Psoas muscle (tissue), 8 donors: ENCODE results near the gene MOB1B. TPM values are rescaled to one million over a fixed set of nuclear protein-coding genes. Genes with fewer than 3 reads are reported as not detected.

Experiments
- ATAC-seq, 4 donors: fragments of 200-7000 bp; cut with Tn5 transposase; one replicate each; pipeline ENCODE4 v1.9.1; 2020; ENCODE audit warnings: moderate library complexity in 3 of 4, mild to moderate bottlenecking in 2 of 4
- DNase-seq, 2 donors: peaks; one replicate each; pipeline ENCODE4 v3.0.0-alpha.2; 2020
- H3K27ac ChIP-seq: fragments of 200-600 bp; one replicate; pipeline ENCODE4 v1.8.0; 2022
- H3K27me3 ChIP-seq, 3 donors: fragments of 200-600 bp in 1 of 3; one replicate each; pipeline versions ENCODE4 v1.6.1 to v1.8.0; 2013 to 2022; ENCODE audit warnings: low read length in 2 of 3, mild to moderate bottlenecking in 2 of 3, moderate library complexity in 1 of 3; ENCODE audit not compliant: insufficient read depth in 3 of 3
- H3K36me3 ChIP-seq, 2 donors: fragments of 200-600 bp in 1 of 2; one replicate each; pipeline versions ENCODE4 v1.6.1 to v1.8.0; 2013 to 2022; ENCODE audit warnings: low read depth in 1 of 2, mild to moderate bottlenecking in 1 of 2, moderate library complexity in 1 of 2; ENCODE audit not compliant: insufficient read depth in 1 of 2
- H3K4me1 ChIP-seq: fragments of 200-600 bp; one replicate; pipeline ENCODE4 v1.8.0; 2022
- H3K4me3 ChIP-seq: fragments of 200-600 bp; one replicate; pipeline ENCODE4 v1.8.0; 2022; ENCODE audit warnings: mild to moderate bottlenecking
- H3K9me3 ChIP-seq: fragments of 200-600 bp; one replicate; pipeline ENCODE4 v1.8.0; 2022
- WGBS, 3 donors: extraction: QIAGEN DNeasy Blood & Tissue Kit; methylation state at CpG; one replicate each; pipeline versions ENCODE4 v1.1.6 to v1.1.7; 2013; 5-methylcytosine and 5-hydroxymethylcytosine counted together
- intact Hi-C, 2 donors: fragments of 100-400 bp; cut with DNase I; formaldehyde crosslinking; loops; one replicate each; pipeline versions ENCODE4 v1.11.0 to v1.14.2; 2022
- polyA plus RNA-seq, 3 donors: library from polyadenylated mRNA; stranded (reverse); fragments of 200-250 nt; gene quantifications; one replicate each; pipeline ENCODE4 v1.2.3, GENCODE V29; 2013
- total RNA-seq, 4 donors: library from RNA; stranded (reverse); fragmentation: NEBNext Ultra II Directional in 2 of 4; extraction: Animal tissue kit (Norgen Biotek cat#: 25700) in 2 of 4; gene quantifications; one replicate each; pipeline versions ENCODE4 v1.2.1 to v1.2.4, GENCODE V29; 2021 to 2023
- TF ChIP-seq, protein P1 (sequence below): fragments of 200-600 bp; IDR thresholded peaks from one replicate; pipeline ENCODE4 v1.8.0; 2022; ENCODE audit warnings: antibody characterized with exemption
- donor health status: healthy with polysubstance abuse.
- donor health status: DM: no; HTN: no; CAD: no; lungs with moderate emphysema.
- donor health status: Bipolar disorder and iron deficiency.
- donor health status: healthy.
- donor health status: DM: yes; HTN: yes; CAD: no.
- donor health status: DM: no; HTN: no; CAD: no.
- donor health status: DM: no; HTN: no; CAD: no.
- donor health status: DM: yes; HTN: yes; CAD: no.

Gene MOB1B
- total and polyA plus RNA-seq, 7 donors = 2.8 to 22.3 (median 9.8) TPM

GRCh38 chr4:70915036-70915815 is 13.1 kb downstream of the MOB1B start:
- DNase-seq = no peak
- Histone ChIP-seq H3K9me3 (no peaks in the 10 kb centered on the region), H3K4me3 (no peak overlapping the region), H3K4me1 (no peaks in the 10 kb centered on the region), H3K36me3 (peaks cover 0 to 7% of the 10 kb centered on the region in 2 donors), H3K27ac (no peak overlapping the region), H3K27me3 (no peaks in the 10 kb centered on the region)
- no peak for ATAC-seq
- intact Hi-C loops = no loop called here
- 90 to 93% (median 91%) methylated on average over 14 of the region's 14 CpGs for WGBS, 3 donors
- TF ChIP-seq, protein P1, sequence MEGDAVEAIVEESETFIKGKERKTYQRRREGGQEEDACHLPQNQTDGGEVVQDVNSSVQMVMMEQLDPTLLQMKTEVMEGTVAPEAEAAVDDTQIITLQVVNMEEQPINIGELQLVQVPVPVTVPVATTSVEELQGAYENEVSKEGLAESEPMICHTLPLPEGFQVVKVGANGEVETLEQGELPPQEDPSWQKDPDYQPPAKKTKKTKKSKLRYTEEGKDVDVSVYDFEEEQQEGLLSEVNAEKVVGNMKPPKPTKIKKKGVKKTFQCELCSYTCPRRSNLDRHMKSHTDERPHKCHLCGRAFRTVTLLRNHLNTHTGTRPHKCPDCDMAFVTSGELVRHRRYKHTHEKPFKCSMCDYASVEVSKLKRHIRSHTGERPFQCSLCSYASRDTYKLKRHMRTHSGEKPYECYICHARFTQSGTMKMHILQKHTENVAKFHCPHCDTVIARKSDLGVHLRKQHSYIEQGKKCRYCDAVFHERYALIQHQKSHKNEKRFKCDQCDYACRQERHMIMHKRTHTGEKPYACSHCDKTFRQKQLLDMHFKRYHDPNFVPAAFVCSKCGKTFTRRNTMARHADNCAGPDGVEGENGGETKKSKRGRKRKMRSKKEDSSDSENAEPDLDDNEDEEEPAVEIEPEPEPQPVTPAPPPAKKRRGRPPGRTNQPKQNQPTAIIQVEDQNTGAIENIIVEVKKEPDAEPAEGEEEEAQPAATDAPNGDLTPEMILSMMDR = no peak

DNA sequence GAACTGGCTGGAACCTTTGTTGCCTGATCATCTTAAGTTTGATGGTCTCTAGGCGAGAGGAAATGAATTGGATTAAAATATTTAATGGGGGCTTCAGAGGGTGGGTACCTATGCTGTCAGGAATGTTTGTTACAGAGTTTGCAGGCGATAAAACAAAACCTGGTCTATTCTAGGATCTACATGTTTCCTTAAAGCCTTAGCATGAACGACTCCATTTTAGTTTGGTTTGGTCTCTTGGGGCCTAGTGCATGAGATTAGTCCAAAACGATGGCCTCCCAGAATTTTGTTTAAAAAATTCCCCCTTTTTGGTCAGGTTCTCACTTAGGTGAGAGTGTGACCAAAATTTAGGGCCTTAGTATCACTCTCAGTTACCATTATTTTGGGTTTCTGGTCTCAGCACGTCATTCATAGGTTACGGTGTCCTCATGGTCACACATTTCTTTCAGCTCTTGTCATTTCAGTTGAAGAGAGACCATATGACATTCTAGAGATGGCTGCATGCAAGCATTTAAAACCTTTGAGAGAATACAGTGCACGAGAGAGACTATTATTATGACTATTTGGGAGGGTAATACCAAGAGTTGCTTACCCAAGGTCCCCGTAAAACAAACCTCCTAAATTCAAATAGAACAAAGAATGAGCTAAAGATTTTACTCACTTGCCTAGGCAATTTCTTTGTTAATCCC is 13.8 kb downstream of the MOB1B start:
- 82 to 83% (median 83%) methylated on average over 8 of the region's 8 CpGs for WGBS, 3 donors
- H3K27ac ChIP-seq = no peak overlapping the region

DNA sequence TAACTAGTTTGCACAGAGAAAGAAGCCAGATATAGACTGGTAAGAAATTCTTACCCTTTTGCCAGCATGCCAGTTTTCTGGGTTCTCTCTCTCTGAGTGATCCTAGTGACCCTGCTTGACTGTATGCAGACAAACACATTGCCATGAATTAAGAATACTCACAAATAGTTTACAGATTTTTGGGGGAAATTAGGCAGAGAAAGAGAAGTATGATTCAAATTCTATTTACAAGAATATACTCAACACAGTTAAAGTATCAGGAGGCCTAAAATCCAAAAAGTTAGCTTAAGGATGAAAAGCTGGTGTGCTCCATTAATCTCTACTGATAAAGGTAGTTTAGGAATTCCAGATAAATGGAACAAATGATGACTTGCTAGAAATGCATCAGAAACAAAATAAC is 18.4 kb downstream of the MOB1B start:
- DNase-seq (no peak), ATAC-seq (no peak)
- Histone ChIP-seq H3K4me3 (no peak overlapping the region), H3K9me3 (no peaks in the 10 kb centered on the region), H3K27ac (no peak overlapping the region), H3K4me1 (no peaks in the 10 kb centered on the region), H3K27me3 (no peaks in the 10 kb centered on the region), H3K36me3 (no peaks in the 10 kb centered on the region)
- intact Hi-C loops = no loop called here
- TF ChIP-seq, protein P1 = no peak

More for the DNA sequence above, 13.8 kb downstream of the MOB1B start:
- H3K9me3 ChIP-seq = no peaks in the 10 kb centered on the region
- no peaks in the 10 kb centered on the region for H3K27me3 ChIP-seq
- TF ChIP-seq, protein P1 = no peak
- H3K4me3 ChIP-seq = no peak overlapping the region
- H3K36me3 ChIP-seq = peaks cover 0 to 7% of the 10 kb centered on the region in 2 donors
- ATAC-seq (no peak), DNase-seq (no peak)
- H3K4me1 ChIP-seq = no peaks in the 10 kb centered on the region
- intact Hi-C loops = no loop called here

DNA sequence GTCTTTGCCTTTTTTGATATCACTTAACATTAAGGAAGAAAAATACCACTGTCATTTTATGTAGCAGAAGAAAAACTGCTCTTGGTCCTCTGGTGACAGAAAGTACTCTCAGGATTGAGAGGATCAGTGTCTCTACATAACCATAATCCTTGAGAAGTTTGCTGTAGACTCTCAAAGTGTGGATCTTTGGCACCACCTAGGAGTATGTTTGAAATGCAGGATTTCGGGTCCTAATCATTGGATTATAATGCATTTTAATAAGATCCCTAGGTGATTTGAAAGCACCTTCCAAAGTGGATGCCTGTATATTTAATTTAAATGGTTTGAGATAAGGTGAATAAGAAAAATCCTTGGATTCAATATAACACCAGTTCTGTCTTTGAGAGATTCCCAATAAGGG is 23.2 kb downstream of the MOB1B start:
- no peak overlapping the region for H3K4me3 ChIP-seq
- intact Hi-C loops = no loop called here
- no peak for DNase-seq
- H3K4me1 ChIP-seq = no peaks in the 10 kb centered on the region
- no peaks in the 10 kb centered on the region for H3K27me3 ChIP-seq
- TF ChIP-seq, protein P1 = no peak
- no peaks in the 10 kb centered on the region for H3K36me3 ChIP-seq
- H3K27ac ChIP-seq = no peak overlapping the region
- no peaks in the 10 kb centered on the region for H3K9me3 ChIP-seq
- no peak for ATAC-seq
- 77 to 94% (median 90%) methylated on average over 1 of the region's 1 CpG for WGBS, 3 donors
